ENCODE data around the gene FGD5. TPM values are rescaled to one million over a fixed set of nuclear protein-coding genes. Genes with fewer than 3 reads are reported as not detected.
A peak's percentile ranks its signal among the peaks of the same experiment; 100 is the strongest.

Gene FGD5
- total RNA-seq, 1 donor from 2014 or later: 0.24 TPM

DNA sequence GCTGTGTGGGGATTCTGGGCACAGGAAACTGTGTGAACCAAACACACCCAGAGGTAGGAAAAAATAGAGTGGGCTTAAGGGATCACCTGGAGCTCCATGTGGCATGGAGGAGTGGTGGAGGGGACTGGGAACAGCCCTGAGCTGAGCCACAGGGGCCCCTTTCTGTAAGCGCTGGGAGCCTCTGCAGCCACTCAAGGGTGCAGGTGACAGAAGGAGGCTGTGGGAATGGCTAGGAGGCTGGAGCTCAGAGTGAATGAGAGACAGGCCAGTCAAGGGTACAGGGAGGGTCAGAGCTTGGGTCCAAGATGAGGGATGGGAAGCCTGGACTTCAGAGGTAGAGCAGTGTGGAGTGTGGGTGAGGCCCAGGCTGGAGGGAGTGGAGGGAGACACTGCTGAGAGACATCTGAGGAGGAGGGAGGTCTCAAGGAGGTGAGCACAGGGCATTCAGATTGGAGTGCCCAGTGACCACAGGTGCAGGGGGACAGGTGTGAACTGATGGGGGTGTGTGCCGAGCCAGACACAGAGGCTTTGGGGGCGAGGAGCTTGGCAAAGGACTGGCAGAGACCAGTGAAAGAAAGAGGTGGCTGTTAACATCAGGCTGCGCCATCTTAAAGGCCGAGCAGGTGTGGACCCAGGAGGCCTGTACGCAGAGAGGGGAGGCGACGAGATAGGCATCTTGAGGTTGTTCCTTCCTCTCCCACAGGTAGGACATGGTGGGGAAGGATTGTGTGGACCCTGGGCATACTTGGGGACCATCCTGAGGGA is 56.8 kb downstream of the FGD5 start:
- Mint-ChIP-seq H3K36me3 (no peaks in the 10 kb centered on the region), H3K4me3 (no peak overlapping the region), H3K9me3 (no peaks in the 10 kb centered on the region), H3K27ac (peak overlapping the region; percentile 65), H3K27me3 (ENCODE audit: insufficient read depth, low read depth) (peaks cover 8% of the 10 kb centered on the region), H3K4me1 (peaks cover 8% of the 10 kb centered on the region)
- H4K20me1 ChIP-seq (ENCODE audit: low read depth): no peaks in the 10 kb centered on the region
- TF ChIP-seq EZH2 (IDR thresholded peaks at IDR 0.05) (no peak), EZH2phosphoT487 (IDR thresholded peaks at IDR 0.05) (no peak)
- TF ChIP-seq, protein P1, sequence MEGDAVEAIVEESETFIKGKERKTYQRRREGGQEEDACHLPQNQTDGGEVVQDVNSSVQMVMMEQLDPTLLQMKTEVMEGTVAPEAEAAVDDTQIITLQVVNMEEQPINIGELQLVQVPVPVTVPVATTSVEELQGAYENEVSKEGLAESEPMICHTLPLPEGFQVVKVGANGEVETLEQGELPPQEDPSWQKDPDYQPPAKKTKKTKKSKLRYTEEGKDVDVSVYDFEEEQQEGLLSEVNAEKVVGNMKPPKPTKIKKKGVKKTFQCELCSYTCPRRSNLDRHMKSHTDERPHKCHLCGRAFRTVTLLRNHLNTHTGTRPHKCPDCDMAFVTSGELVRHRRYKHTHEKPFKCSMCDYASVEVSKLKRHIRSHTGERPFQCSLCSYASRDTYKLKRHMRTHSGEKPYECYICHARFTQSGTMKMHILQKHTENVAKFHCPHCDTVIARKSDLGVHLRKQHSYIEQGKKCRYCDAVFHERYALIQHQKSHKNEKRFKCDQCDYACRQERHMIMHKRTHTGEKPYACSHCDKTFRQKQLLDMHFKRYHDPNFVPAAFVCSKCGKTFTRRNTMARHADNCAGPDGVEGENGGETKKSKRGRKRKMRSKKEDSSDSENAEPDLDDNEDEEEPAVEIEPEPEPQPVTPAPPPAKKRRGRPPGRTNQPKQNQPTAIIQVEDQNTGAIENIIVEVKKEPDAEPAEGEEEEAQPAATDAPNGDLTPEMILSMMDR (IDR thresholded peaks at IDR 0.05): no peak
- no peaks in the 10 kb centered on the region for H3K79me2 ChIP-seq (ENCODE audit: low read depth)
- no peaks in the 10 kb centered on the region for H3K27me3 ChIP-seq
- no peak overlapping the region for H3K9ac ChIP-seq
- no peaks in the 10 kb centered on the region for H3K9me3 ChIP-seq (ENCODE audit: low read depth)
- no peaks in the 10 kb centered on the region for H3K36me3 ChIP-seq
- no peaks in the 10 kb centered on the region for H3F3A ChIP-seq (ENCODE audit: low read depth)
- no peak overlapping the region for H3K27ac ChIP-seq
- H3K4me3 ChIP-seq: no peak overlapping the region
- no peak overlapping the region for H3K4me2 ChIP-seq
- DNase-seq (ENCODE audit: low spot score): no peak
- H2AFZ ChIP-seq (replicated peaks): no peak overlapping the region
- no peaks in the 10 kb centered on the region for H3K4me1 ChIP-seq

DNA sequence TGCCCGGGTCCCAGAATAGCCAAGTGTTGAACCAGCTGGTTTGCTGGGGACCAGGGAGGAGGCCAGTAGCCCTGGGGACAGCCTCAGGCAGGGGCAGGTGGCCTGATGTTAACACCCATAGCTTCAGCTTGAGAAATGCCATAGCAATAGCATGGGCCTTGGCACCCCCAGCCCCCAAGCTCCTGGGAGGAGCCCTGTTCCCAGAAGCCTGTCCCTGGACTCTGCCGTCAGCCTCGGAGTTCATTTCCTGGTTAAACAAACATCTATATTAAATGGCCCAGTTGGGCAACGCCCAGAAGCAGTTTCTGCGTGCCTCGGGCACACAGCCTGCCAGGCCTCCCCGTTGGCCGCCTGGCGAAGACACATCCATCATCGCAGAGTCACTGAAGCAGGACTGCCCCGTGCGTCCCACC is 58.2 kb downstream of the FGD5 start:
- H4K20me1 ChIP-seq (ENCODE audit: low read depth): no peaks in the 10 kb centered on the region
- peaks cover 8% of the 10 kb centered on the region for H3K27me3 Mint-ChIP-seq (ENCODE audit: insufficient read depth, low read depth)
- no peaks in the 10 kb centered on the region for H3K36me3 ChIP-seq
- no peaks in the 10 kb centered on the region for H3K36me3 Mint-ChIP-seq
- no peaks in the 10 kb centered on the region for H3K4me1 ChIP-seq
- H3K9me3 ChIP-seq (ENCODE audit: low read depth): no peaks in the 10 kb centered on the region
- TF ChIP-seq EZH2phosphoT487 (IDR thresholded peaks at IDR 0.05) (no peak), EZH2 (IDR thresholded peaks at IDR 0.05) (no peak)
- TF ChIP-seq, protein P1 (IDR thresholded peaks at IDR 0.05): no peak
- no peaks in the 10 kb centered on the region for H3K27me3 ChIP-seq
- no peak overlapping the region for H3K27ac ChIP-seq
- no peak overlapping the region for H2AFZ ChIP-seq (replicated peaks)
- no peak overlapping the region for H3K4me3 ChIP-seq
- no peak for DNase-seq (ENCODE audit: low spot score)
- H3K9ac ChIP-seq: no peak overlapping the region
- no peak overlapping the region for H3K27ac Mint-ChIP-seq
- H3K79me2 ChIP-seq (ENCODE audit: low read depth): no peaks in the 10 kb centered on the region
- H3K4me2 ChIP-seq: no peak overlapping the region
- peaks cover 8% of the 10 kb centered on the region for H3K4me1 Mint-ChIP-seq
- no peak overlapping the region for H3K4me3 Mint-ChIP-seq
- no peaks in the 10 kb centered on the region for H3F3A ChIP-seq (ENCODE audit: low read depth)
- no peaks in the 10 kb centered on the region for H3K9me3 Mint-ChIP-seq

DNA sequence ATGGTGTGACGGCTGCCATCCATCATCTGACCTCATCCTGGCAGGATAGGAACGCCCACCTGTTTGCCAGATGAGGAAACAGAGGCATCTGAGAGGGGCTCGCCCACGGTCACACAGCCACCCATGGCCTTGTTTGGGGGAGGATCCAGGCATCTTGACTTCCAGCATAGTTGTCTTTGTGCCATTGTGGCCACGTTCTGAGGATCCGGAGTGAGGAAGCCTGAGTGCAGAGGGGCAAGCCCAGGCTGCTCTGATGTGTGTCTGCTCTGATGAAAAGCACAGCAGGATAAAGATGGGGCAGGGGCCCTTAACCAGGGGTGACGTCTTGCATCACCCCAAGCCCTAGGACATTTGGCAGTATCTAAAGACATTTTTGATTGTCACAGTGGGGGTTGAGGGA is 58.7 kb downstream of the FGD5 start:
- H3K27me3 Mint-ChIP-seq (ENCODE audit: insufficient read depth, low read depth): peaks cover 8% of the 10 kb centered on the region
- H3K4me3 Mint-ChIP-seq: no peak overlapping the region
- no peaks in the 10 kb centered on the region for H3K36me3 Mint-ChIP-seq
- no peak for DNase-seq (ENCODE audit: low spot score)
- Histone ChIP-seq H3K36me3 (no peaks in the 10 kb centered on the region), H3K27me3 (no peaks in the 10 kb centered on the region), H3K4me3 (no peak overlapping the region), H3K27ac (no peak overlapping the region), H4K20me1 (ENCODE audit: low read depth) (no peaks in the 10 kb centered on the region), H3K79me2 (ENCODE audit: low read depth) (no peaks in the 10 kb centered on the region), H2AFZ (replicated peaks) (no peak overlapping the region), H3K9ac (no peak overlapping the region), H3K4me1 (no peaks in the 10 kb centered on the region), H3K9me3 (ENCODE audit: low read depth) (no peaks in the 10 kb centered on the region), H3K4me2 (no peak overlapping the region), H3F3A (ENCODE audit: low read depth) (no peaks in the 10 kb centered on the region)
- TF ChIP-seq EZH2phosphoT487 (IDR thresholded peaks at IDR 0.05) (no peak), EZH2 (IDR thresholded peaks at IDR 0.05) (no peak)
- TF ChIP-seq, protein P1 (IDR thresholded peaks at IDR 0.05): no peak
- peaks cover 8% of the 10 kb centered on the region for H3K4me1 Mint-ChIP-seq
- H3K27ac Mint-ChIP-seq: no peak overlapping the region
- H3K9me3 Mint-ChIP-seq: no peaks in the 10 kb centered on the region

All from neural progenitor cell (in vitro differentiated cells).